ENCODE data around the gene DNAJB12.

DNA sequence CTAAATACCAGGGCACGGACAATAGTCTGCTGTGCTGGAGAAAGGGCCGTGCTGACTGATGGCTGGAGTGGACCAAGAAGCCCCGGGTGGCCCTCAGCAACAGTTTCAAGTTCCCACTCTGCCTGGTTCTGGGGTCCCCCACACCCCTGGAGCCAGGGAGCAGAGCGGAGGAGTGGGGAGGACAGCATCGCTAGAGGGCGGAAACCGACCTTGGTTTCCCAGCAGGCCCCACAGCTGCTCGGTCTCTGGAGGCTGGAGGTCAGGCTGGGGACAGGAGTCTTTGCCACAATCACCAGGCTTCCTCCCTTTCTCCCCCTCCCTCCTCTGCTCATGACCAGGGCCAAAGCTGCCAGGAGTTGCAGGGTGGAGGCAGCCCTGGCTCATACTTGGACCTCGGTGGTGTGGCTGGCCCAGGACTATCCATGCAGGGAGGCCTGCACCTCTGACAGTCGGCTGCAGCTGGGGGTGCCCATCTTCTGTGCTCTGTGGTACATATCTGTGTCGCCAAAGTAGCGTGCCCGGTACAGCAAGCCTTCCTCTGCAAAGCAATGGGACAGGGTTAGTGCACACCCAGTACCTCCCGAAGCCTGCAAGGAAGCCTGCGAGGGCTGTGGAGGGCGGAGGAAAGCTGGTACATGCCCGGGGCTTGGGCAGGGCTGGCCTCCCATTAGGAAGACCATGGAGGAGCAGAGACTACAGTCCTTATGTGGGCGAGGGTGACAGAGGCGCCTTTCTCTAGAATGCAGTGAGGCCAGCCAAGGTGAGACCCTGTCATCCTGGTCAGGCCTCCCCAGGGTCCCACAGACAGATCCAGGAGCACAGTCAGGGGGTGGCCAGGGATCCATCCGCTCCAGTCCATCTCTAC is 19.1 kb downstream of the DNAJB12 start:
- no peak; the same call in 1 of the 2 replicates for TF ChIP-seq CTCF (IDR thresholded peaks at IDR 0.05; ENCODE audit: low read depth, low read length)
- TF ChIP-seq EZH2phosphoT487 (IDR thresholded peaks at IDR 0.05; ENCODE audit: low read depth): no peak

Measured in OCI-LY3 (cell line).